ES-I3 (cell line): ENCODE measurements around the gene WWOX.

Experiments used
- H3K36me3 ChIP-seq: 2 replicates; pipeline ENCODE4 v1.6.1; 2013; ENCODE audit warnings: mild to moderate bottlenecking, low read length, control low read depth, moderate library complexity; ENCODE audit not compliant: insufficient read depth
- H3K4me1 ChIP-seq: 2 replicates; pipeline ENCODE4 v1.6.1; 2013; ENCODE audit warnings: mild to moderate bottlenecking, control low read depth, low read length; ENCODE audit not compliant: insufficient read depth
- H3K9ac ChIP-seq: 2 replicates; pipeline ENCODE4 v1.6.1; 2013; ENCODE audit warnings: low read depth, mild to moderate bottlenecking, low read length, moderate library complexity
- H3K9me3 ChIP-seq: 2 replicates; pipeline ENCODE4 v1.6.1; 2013; ENCODE audit warnings: mild to moderate bottlenecking, low read length, moderate library complexity; ENCODE audit not compliant: control insufficient read depth, insufficient read depth

The WWOX gene

GRCh38 chr16:78462288-78463208 is 363.1 kb downstream of the WWOX start:
- H3K9me3 ChIP-seq: no peaks in the 10 kb centered on the region
- H3K36me3 ChIP-seq: peaks cover 5% of the 10 kb centered on the region; the same call in 1 of the 2 replicates
- no peak overlapping the region for H3K9ac ChIP-seq
- H3K4me1 ChIP-seq: no peaks in the 10 kb centered on the region

- H3K9me3 ChIP-seq: no peaks in the 10 kb centered on the region
- peaks cover 5% of the 10 kb centered on the region; the same call in 1 of the 2 replicates for H3K36me3 ChIP-seq
- H3K9ac ChIP-seq: no peak overlapping the region
- no peaks in the 10 kb centered on the region for H3K4me1 ChIP-seq
Measured at GRCh38 chr16:78463591-78463990, 364.1 kb downstream of the WWOX start.

GRCh38 chr16:78464833-78465232 is 365.4 kb downstream of the WWOX start:
- Histone ChIP-seq H3K4me1 (no peaks in the 10 kb centered on the region), H3K36me3 (peaks cover 5% of the 10 kb centered on the region; the same call in 1 of the 2 replicates), H3K9me3 (no peaks in the 10 kb centered on the region), H3K9ac (no peak overlapping the region)

- Histone ChIP-seq H3K9me3 (no peaks in the 10 kb centered on the region), H3K36me3 (peaks cover 5% of the 10 kb centered on the region; the same call in 1 of the 2 replicates), H3K4me1 (no peaks in the 10 kb centered on the region), H3K9ac (no peak overlapping the region)
Measured at GRCh38 chr16:78465730-78466129, 366.3 kb downstream of the WWOX start.

- H3K9me3 ChIP-seq: no peaks in the 10 kb centered on the region
- peaks cover 3% of the 10 kb centered on the region; the same call in 1 of the 2 replicates for H3K36me3 ChIP-seq
- H3K4me1 ChIP-seq: no peaks in the 10 kb centered on the region
- no peak overlapping the region for H3K9ac ChIP-seq
Measured at GRCh38 chr16:78469787-78470186, 370.3 kb downstream of the WWOX start.

GRCh38 chr16:78473031-78473699 is 373.7 kb downstream of the WWOX start:
- Histone ChIP-seq H3K36me3 (no peaks in the 10 kb centered on the region), H3K4me1 (no peaks in the 10 kb centered on the region), H3K9ac (no peak overlapping the region), H3K9me3 (no peaks in the 10 kb centered on the region)

GRCh38 chr16:78474762-78475161 is 375.3 kb downstream of the WWOX start:
- H3K36me3 ChIP-seq: no peaks in the 10 kb centered on the region
- no peaks in the 10 kb centered on the region for H3K9me3 ChIP-seq
- no peaks in the 10 kb centered on the region; the same call in 1 of the 2 replicates for H3K4me1 ChIP-seq
- no peak overlapping the region for H3K9ac ChIP-seq

GRCh38 chr16:78476615-78477014 is 377.2 kb downstream of the WWOX start:
- no peaks in the 10 kb centered on the region for H3K9me3 ChIP-seq
- no peak overlapping the region for H3K9ac ChIP-seq
- H3K4me1 ChIP-seq: no peaks in the 10 kb centered on the region; the same call in 1 of the 2 replicates
- no peaks in the 10 kb centered on the region for H3K36me3 ChIP-seq

- no peaks in the 10 kb centered on the region for H3K36me3 ChIP-seq
Measured at GRCh38 chr16:78478267-78478861, 378.9 kb downstream of the WWOX start.

GRCh38 chr16:78479723-78480122 is 380.3 kb downstream of the WWOX start:
- no peaks in the 10 kb centered on the region for H3K9me3 ChIP-seq
- no peaks in the 10 kb centered on the region for H3K36me3 ChIP-seq
- no peak overlapping the region for H3K9ac ChIP-seq
- no peaks in the 10 kb centered on the region; the same call in 1 of the 2 replicates for H3K4me1 ChIP-seq

More at GRCh38 chr16:78478267-78478861, 378.9 kb downstream of the WWOX start:
- Histone ChIP-seq H3K9me3 (no peaks in the 10 kb centered on the region), H3K4me1 (no peaks in the 10 kb centered on the region; the same call in 1 of the 2 replicates), H3K9ac (no peak overlapping the region)

- H3K9ac ChIP-seq: no peak overlapping the region
- no peaks in the 10 kb centered on the region for H3K9me3 ChIP-seq
- H3K36me3 ChIP-seq: no peaks in the 10 kb centered on the region
- no peaks in the 10 kb centered on the region; the same call in 1 of the 2 replicates for H3K4me1 ChIP-seq
Measured at GRCh38 chr16:78480588-78480987, 381.1 kb downstream of the WWOX start.

- H3K4me1 ChIP-seq: no peaks in the 10 kb centered on the region; the same call in 1 of the 2 replicates
- no peaks in the 10 kb centered on the region for H3K9me3 ChIP-seq
Measured at GRCh38 chr16:78483124-78483992, 383.9 kb downstream of the WWOX start.

GRCh38 chr16:78484509-78485058 is 385.1 kb downstream of the WWOX start:
- Histone ChIP-seq H3K9me3 (no peaks in the 10 kb centered on the region; the same call in 1 of the 2 replicates), H3K4me1 (no peaks in the 10 kb centered on the region), H3K36me3 (no peaks in the 10 kb centered on the region), H3K9ac (no peak overlapping the region)

More at GRCh38 chr16:78483124-78483992, 383.9 kb downstream of the WWOX start:
- H3K9ac ChIP-seq: no peak overlapping the region
- H3K36me3 ChIP-seq: no peaks in the 10 kb centered on the region
